SK-N-MC (cell line): Measurements from ENCODE around the gene STX2.

Experiments used
- EZH2 ChIP-seq: fragments of 200-600 bp; sonication (generic); IDR thresholded peaks from one replicate; pipeline ENCODE4 v1.6.1; 2017; ENCODE audit warnings: antibody characterized with exemption
- POLR2AphosphoS5 ChIP-seq: IDR thresholded peaks from 2 replicates; pipeline ENCODE4 v1.6.1; 2012; ENCODE audit warnings: mild to moderate bottlenecking, low read depth, low read length, borderline replicate concordance

GRCh38 chr12:130830246-130830551 is 8.9 kb downstream of the STX2 start:
- TF ChIP-seq POLR2AphosphoS5 (no peak), EZH2 (no peak)
